ENCODE data around the gene PHETA1.

GRCh38 chr12:111394480-111394879, 25.6 kb upstream of the PHETA1 start:
- TF ChIP-seq EZH2 (IDR thresholded peaks at IDR 0.05; ENCODE audit: insufficient read depth, poor library complexity, severe bottlenecking) (no peak), EZH2phosphoT487 (IDR thresholded peaks at IDR 0.05; ENCODE audit: insufficient read depth, low read depth) (no peak)

All from GM23248 (cell line).